Peyer's patch (tissue), 4 donors: ENCODE measurements around the gene APBA1. TPM values are rescaled to one million over a fixed set of nuclear protein-coding genes. Genes with fewer than 3 reads are reported as not detected.
A peak's percentile ranks its signal among the peaks of the same experiment; 100 is the strongest.

Experiments
- DNase-seq, 3 donors: peaks; one replicate each; pipeline ENCODE4 v3.0.0-alpha.2; 2017 to 2019
- H3K27ac ChIP-seq, 4 donors: fragments of 200-600 bp; sonication (generic); one replicate each; pipeline ENCODE4 v1.5.1; 2016 to 2019
- H3K27me3 ChIP-seq, 2 donors: fragments of 200-600 bp; sonication (generic); one replicate each; pipeline ENCODE4 v1.5.1; 2019
- H3K36me3 ChIP-seq, 3 donors: fragments of 200-600 bp; sonication (generic); one replicate each; pipeline ENCODE4 v1.5.1; 2016 to 2019
- H3K4me1 ChIP-seq, 4 donors: fragments of 200-600 bp; sonication (generic); one replicate each; pipeline ENCODE4 v1.5.1; 2016 to 2019
- H3K4me3 ChIP-seq, 4 donors: fragments of 200-600 bp; sonication (generic); 1 replicate in 3 of 4; 2 replicates in 1 of 4; pipeline ENCODE4 v1.5.1; 2016 to 2019; ENCODE audit warnings: mild to moderate bottlenecking in 1 of 4
- H3K9me3 ChIP-seq, 4 donors: fragments of 200-600 bp; sonication (generic); one replicate each; pipeline ENCODE4 v1.5.1; 2016 to 2019; ENCODE audit warnings: mild to moderate bottlenecking in 1 of 4
- CTCF ChIP-seq, 6 experiments: fragments of 450-650 bp in 4 of 6; fragments of 200-600 bp in 2 of 6; sonication (generic) in 1 of 6; IDR thresholded peaks; one replicate each; pipeline ENCODE4 v1.5.1; 2017 to 2019; ENCODE audit warnings: antibody characterized with exemption in 6 of 6, mild to moderate bottlenecking in 3 of 6, moderate library complexity in 1 of 6
- POLR2A ChIP-seq, 2 donors: fragments of 450-650 bp; IDR thresholded peaks; one replicate each; pipeline ENCODE4 v1.5.1; 2017; ENCODE audit warnings: antibody characterized with exemption in 2 of 2, mild to moderate bottlenecking in 2 of 2, moderate library complexity in 2 of 2
- total RNA-seq, 4 donors: library from RNA; depleted of rRNA; stranded (reverse); fragments of >200 nt; gene quantifications; one replicate each; pipeline ENCODE4 v1.1.0, GENCODE V29; 2016

Gene APBA1
- total RNA-seq, 4 donors from 2014 or later: 0.88 to 14.9 (median 3.9) TPM

DNA sequence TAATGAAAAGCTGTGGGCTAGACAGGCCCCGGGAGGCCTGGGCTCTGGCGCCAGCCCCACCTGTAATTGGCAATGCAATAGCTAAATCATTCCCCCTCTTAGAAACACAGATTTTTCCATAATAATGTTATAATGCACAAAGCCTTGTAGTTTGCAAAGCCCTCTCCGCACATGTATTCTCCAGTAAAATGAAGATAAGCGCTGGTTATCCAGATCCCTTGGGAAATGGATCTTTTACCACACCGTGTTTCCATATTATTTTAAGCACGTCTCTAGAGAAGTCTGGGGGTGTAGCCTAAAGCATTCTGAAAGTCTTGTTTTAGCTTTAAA lies 1.1 kb upstream of the APBA1 start:
- no peaks in the 10 kb centered on the region for H3K9me3 ChIP-seq
- H3K27ac ChIP-seq: peak overlapping the region in 3 of 4 donors; percentile 64 to 74 (median 72)
- peak overlapping the region; percentile 50 to 88 (median 60) for H3K4me3 ChIP-seq
- no peaks in the 10 kb centered on the region for H3K36me3 ChIP-seq
- no peak for TF ChIP-seq POLR2A (IDR thresholded peaks at IDR 0.05)
- no peak for TF ChIP-seq CTCF (IDR thresholded peaks at IDR 0.05)
- no peaks in the 10 kb centered on the region for H3K27me3 ChIP-seq
- H3K4me1 ChIP-seq: peaks cover 0 to 5% (median 0%) of the 10 kb centered on the region in 4 donors
- DNase-seq: no peak

GRCh38 chr9:69672596-69673310 lies 582 bp upstream of the APBA1 start:
- Histone ChIP-seq H3K27me3 (no peaks in the 10 kb centered on the region), H3K9me3 (no peaks in the 10 kb centered on the region), H3K27ac (peak overlapping the region in 3 of 4 donors; percentile 64 to 74 (median 72)), H3K4me1 (peaks cover 0 to 5% (median 0%) of the 10 kb centered on the region in 4 donors), H3K4me3 (peak overlapping the region; percentile 50 to 88 (median 60)), H3K36me3 (no peaks in the 10 kb centered on the region)
- peak; percentile 48 to 84 (median 82) for DNase-seq
- TF ChIP-seq CTCF (IDR thresholded peaks at IDR 0.05) (peak in 5 of 6 experiments; percentile 34 to 81 (median 69)), POLR2A (IDR thresholded peaks at IDR 0.05) (peak in 1 of 2 donors; percentile 14)

DNA sequence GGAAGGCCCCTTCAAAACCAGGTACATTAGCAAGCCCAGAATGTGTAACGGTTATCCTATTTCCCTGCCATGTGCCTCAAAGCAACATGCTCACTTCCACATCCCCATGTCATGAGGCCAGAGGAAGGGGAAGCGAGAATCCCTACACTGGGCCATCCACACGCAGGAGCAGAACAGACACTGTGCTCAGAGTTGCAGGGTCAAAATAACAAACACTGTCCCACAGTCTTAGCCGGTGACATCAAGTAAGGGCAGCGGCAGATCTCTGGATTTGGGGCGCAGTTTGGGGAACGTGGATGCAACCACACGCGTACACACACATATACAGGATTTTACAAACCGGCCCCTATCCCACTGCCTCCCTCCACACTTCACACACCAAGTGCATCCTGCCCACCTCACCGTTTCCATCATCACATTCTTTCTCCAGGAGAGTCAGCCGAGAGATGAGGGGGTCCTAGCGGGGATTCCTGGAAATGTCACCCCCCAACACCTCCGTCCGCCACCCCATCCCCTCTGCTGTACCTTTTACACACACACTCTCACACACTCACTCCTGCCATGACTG lies 776 bp downstream of the APBA1 start:
- no peaks in the 10 kb centered on the region for H3K27me3 ChIP-seq
- no peak for TF ChIP-seq POLR2A (IDR thresholded peaks at IDR 0.05)
- no peak for TF ChIP-seq CTCF (IDR thresholded peaks at IDR 0.05)
- H3K27ac ChIP-seq: peak overlapping the region; percentile 29 to 74 (median 53)
- peak overlapping the region; percentile 50 to 88 (median 60) for H3K4me3 ChIP-seq
- peaks cover 0 to 5% (median 0%) of the 10 kb centered on the region in 4 donors for H3K4me1 ChIP-seq
- H3K9me3 ChIP-seq: no peaks in the 10 kb centered on the region
- H3K36me3 ChIP-seq: no peaks in the 10 kb centered on the region
- DNase-seq: no peak

DNA sequence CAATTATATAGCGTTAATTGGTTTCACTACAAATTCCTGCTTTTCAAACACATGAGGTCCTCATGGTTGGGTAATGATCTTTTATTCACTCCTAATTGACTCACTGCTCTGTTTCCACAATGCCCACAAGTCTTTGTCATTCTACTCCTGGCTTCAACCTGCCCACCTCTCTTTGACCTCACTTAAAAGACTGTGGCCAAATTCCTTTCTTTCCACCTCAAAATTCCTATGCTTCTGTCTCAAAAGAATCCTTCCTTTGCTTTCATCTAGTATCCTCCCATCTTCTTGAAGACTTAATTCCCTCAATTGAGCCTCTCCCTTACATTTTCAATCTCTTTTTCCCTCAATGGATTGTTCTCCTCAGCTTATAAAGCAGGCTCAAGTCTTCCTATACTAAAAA lies 4.9 kb downstream of the APBA1 start:
- H3K4me3 ChIP-seq: no peak overlapping the region
- TF ChIP-seq POLR2A (IDR thresholded peaks at IDR 0.05): no peak
- TF ChIP-seq CTCF (IDR thresholded peaks at IDR 0.05): no peak
- no peaks in the 10 kb centered on the region for H3K9me3 ChIP-seq
- H3K36me3 ChIP-seq: no peaks in the 10 kb centered on the region
- no peak for DNase-seq
- no peak overlapping the region for H3K27ac ChIP-seq
- no peaks in the 10 kb centered on the region for H3K4me1 ChIP-seq
- H3K27me3 ChIP-seq: no peaks in the 10 kb centered on the region

DNA sequence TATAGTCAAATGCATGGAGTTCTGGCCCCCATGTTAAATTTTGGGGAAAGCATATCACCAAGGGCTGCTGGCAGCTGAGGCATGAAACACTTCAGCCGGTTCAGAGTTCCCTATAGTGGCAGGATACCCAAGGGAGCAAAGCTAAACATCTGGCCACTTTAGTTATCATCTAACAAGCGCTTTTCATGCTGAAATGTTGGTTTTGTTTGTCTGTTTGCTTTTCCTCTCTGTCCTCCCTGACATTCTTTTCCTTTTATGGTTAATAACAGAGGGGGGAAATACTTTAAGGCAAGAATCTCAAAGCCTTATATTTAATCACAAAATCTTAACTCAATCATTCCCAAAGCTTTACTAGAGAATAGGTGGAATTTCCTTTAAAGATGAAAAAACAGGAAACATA lies 11.9 kb downstream of the APBA1 start:
- TF ChIP-seq CTCF (IDR thresholded peaks at IDR 0.05): no peak
- TF ChIP-seq POLR2A (IDR thresholded peaks at IDR 0.05): no peak

More for the DNA sequence above, 11.9 kb downstream of the APBA1 start:
- Histone ChIP-seq H3K9me3 (no peaks in the 10 kb centered on the region), H3K27me3 (no peaks in the 10 kb centered on the region), H3K4me1 (no peaks in the 10 kb centered on the region), H3K27ac (no peak overlapping the region), H3K4me3 (no peak overlapping the region), H3K36me3 (no peaks in the 10 kb centered on the region)
- no peak for DNase-seq
